GM23338 (cell line): ENCODE results near the gene PARVA. TPM values are rescaled to one million over a fixed set of nuclear protein-coding genes. Genes with fewer than 3 reads are reported as not detected.

Source experiments
- ATAC-seq: fragments of 200-7000 bp; cut with Tn5 transposase; 3 replicates; pipeline ENCODE4 v1.9.1; 2020
- DNase-seq: peaks from one replicate; pipeline ENCODE4 v3.0.0-alpha.2; 2015; ENCODE audit warnings: low spot score
- H2AFZ ChIP-seq: fragments of 200-600 bp; sonication (generic); 2 replicates; pipeline ENCODE4 v1.8.0; 2016; ENCODE audit warnings: antibody characterized with exemption, mild to moderate bottlenecking, moderate library complexity
- H3F3A ChIP-seq: fragments of 200-600 bp; sonication (generic); replicated peaks from 2 replicates; pipeline ENCODE4 v1.8.0; 2017; ENCODE audit warnings: antibody characterized with exemption, mixed run types, low read depth
- H3K27ac ChIP-seq: fragments of 200-600 bp; sonication (generic); 2 replicates; pipeline ENCODE4 v1.6.1; 2016; ENCODE audit warnings: low read depth
- H3K27me3 ChIP-seq: fragments of 200-600 bp; sonication (generic); 2 replicates; pipeline ENCODE4 v1.8.0; 2016; ENCODE audit warnings: mild to moderate bottlenecking, mixed run types, moderate library complexity; ENCODE audit not compliant: insufficient read depth
- H3K36me3 ChIP-seq: fragments of 200-600 bp; sonication (generic); 2 replicates; pipeline ENCODE4 v1.8.0; 2016; ENCODE audit warnings: mild to moderate bottlenecking; ENCODE audit not compliant: insufficient read depth
- H3K4me1 ChIP-seq: fragments of 200-600 bp; sonication (generic); 2 replicates; pipeline ENCODE4 v1.8.0; 2016; ENCODE audit warnings: mild to moderate bottlenecking, moderate library complexity; ENCODE audit not compliant: insufficient read depth
- H3K4me2 ChIP-seq: fragments of 200-600 bp; sonication (generic); 2 replicates; pipeline ENCODE4 v1.7.1; 2017; ENCODE audit warnings: mixed run types
- H3K4me3 ChIP-seq: fragments of 200-600 bp; sonication (generic); 2 replicates; pipeline ENCODE4 v1.6.1; 2016; ENCODE audit warnings: mixed run types
- H3K79me2 ChIP-seq: fragments of 200-600 bp; sonication (generic); replicated peaks from 2 replicates; pipeline ENCODE4 v1.8.0; 2017; ENCODE audit warnings: mild to moderate bottlenecking; ENCODE audit not compliant: insufficient read depth
- H3K9me2 ChIP-seq: fragments of 200-600 bp; sonication (generic); 2 replicates; pipeline ENCODE4 v1.8.0; 2017; ENCODE audit not compliant: insufficient read depth
- H4K20me1 ChIP-seq: fragments of 200-600 bp; sonication (generic); replicated peaks from 2 replicates; pipeline ENCODE4 v1.8.0; 2017; ENCODE audit warnings: mild to moderate bottlenecking; ENCODE audit not compliant: insufficient read depth
- H3K27ac Mint-ChIP-seq: 2 replicates; pipeline ENCODE4 v1.8.0; 2020; ENCODE audit warnings: inconsistent platforms, mild to moderate bottlenecking, moderate library complexity, mixed read lengths
- H3K27me3 Mint-ChIP-seq: 3 replicates; pipeline ENCODE4 v1.8.0; 2022; ENCODE audit warnings: low read depth, mild to moderate bottlenecking, moderate library complexity, mixed read lengths, inconsistent platforms; ENCODE audit not compliant: insufficient read depth, poor library complexity
- H3K36me3 Mint-ChIP-seq: 3 replicates; pipeline ENCODE4 v1.8.0; 2021; ENCODE audit warnings: low read depth, mild to moderate bottlenecking, inconsistent platforms, moderate library complexity, mixed read lengths
- H3K4me1 Mint-ChIP-seq: 3 replicates; pipeline ENCODE4 v1.8.0; 2020; ENCODE audit warnings: mild to moderate bottlenecking, inconsistent platforms, mixed read lengths
- H3K4me3 Mint-ChIP-seq: 3 replicates; pipeline ENCODE4 v1.8.0; 2021; ENCODE audit warnings: moderate library complexity, mild to moderate bottlenecking, inconsistent platforms, mixed read lengths
- H3K9me3 Mint-ChIP-seq: 3 replicates; pipeline ENCODE4 v1.8.0; 2020; ENCODE audit warnings: moderate library complexity, mild to moderate bottlenecking, inconsistent platforms, mixed read lengths
- CTCF ChIP-seq, 2 experiments: fragments of 200-600 bp in 1 of 2; sonication (generic) in 1 of 2; conservative IDR thresholded peaks; 2 replicates each; pipeline versions ENCODE4 v1.5.1 to v1.6.1; 2016 to 2017; ENCODE audit warnings: antibody characterized with exemption in 2 of 2, low read depth in 2 of 2, mild to moderate bottlenecking in 2 of 2, moderate library complexity in 1 of 2
- EZH2phosphoT487 ChIP-seq: fragments of 200-600 bp; sonication (generic); IDR thresholded peaks from one replicate; pipeline ENCODE4 v1.8.1; 2018; ENCODE audit warnings: antibody characterized with exemption; ENCODE audit not compliant: unreplicated experiment
- JUNB ChIP-seq: IDR thresholded peaks from one replicate; pipeline ENCODE4 v1.6.1; 2016; ENCODE audit warnings: antibody characterized with exemption; ENCODE audit not compliant: unreplicated experiment
- NANOG ChIP-seq: IDR thresholded peaks from 2 replicates; pipeline ENCODE4 v1.6.1; 2016; ENCODE audit warnings: antibody characterized with exemption, borderline replicate concordance
- POLR2AphosphoS5 ChIP-seq: IDR thresholded peaks from 2 replicates; pipeline ENCODE4 v1.6.1; 2016; ENCODE audit warnings: antibody characterized with exemption, low read depth
- REST ChIP-seq: IDR thresholded peaks from one replicate; pipeline ENCODE4 v1.6.1; 2018; ENCODE audit warnings: antibody characterized with exemption; ENCODE audit not compliant: unreplicated experiment
- STAT1 ChIP-seq: IDR thresholded peaks from one replicate; pipeline ENCODE4 v1.6.1; 2016; ENCODE audit warnings: antibody characterized with exemption; ENCODE audit not compliant: unreplicated experiment
- ZNF114 ChIP-seq: fragments of 250-450 bp; sonication (Bioruptor Pico); IDR thresholded peaks from 2 replicates; pipeline ENCODE4 v1.5.0; 2020; ENCODE audit warnings: mild to moderate bottlenecking, moderate library complexity
- ZNF331 ChIP-seq: fragments of 250-450 bp; sonication (Bioruptor Pico); IDR thresholded peaks from 2 replicates; pipeline ENCODE4 v1.5.0; 2020; ENCODE audit warnings: low read depth, mild to moderate bottlenecking, moderate library complexity
- polyA plus RNA-seq: library from polyadenylated mRNA; unstranded; fragments of >200 nt; fragmentation: Nextera tagmentation; extraction: Ambion mirVana; gene quantifications from 2 replicates; pipeline ENCODE4 v1.2.1, GENCODE V29; 2016
- total RNA-seq: library from RNA; depleted of rRNA; stranded (reverse); fragments of >200 nt; shearing (Covaris generic); gene quantifications from 2 replicates; pipeline ENCODE4 v1.2.3, GENCODE V29; 2014
- TF ChIP-seq, protein P1 (sequence below): IDR thresholded peaks from 2 replicates; pipeline ENCODE4 v1.6.1; 2016; ENCODE audit warnings: antibody characterized with exemption
- TF ChIP-seq, protein P2 (sequence below): fragments of 250-450 bp; sonication (Bioruptor Pico); IDR thresholded peaks from 2 replicates; pipeline ENCODE4 v1.5.0; 2020; ENCODE audit warnings: mild to moderate bottlenecking, moderate library complexity

Gene PARVA
- total and polyA plus RNA-seq, 2 experiments from 2014 or later: 5.8 to 6.9 TPM

DNA sequence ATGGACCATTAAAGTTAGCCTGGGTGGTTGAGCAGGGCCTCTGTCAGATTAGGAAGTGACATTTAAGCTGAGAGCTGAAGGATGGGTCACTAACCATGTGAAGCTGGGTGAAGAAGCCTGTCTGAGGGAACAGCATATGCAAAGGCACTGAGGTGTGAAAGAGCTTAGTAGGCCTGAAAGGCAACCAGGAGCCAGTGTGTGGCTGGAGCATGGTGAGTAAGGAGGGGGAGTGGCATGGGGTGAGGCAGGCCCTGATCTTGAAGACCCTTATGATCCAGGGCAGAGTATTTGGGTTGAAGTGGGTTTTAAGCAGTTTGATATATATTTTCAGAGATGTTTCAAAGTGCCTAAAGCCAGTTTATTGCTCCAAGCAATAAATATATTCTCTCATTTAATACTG is 48.8 kb downstream of the PARVA start (continued):
- no peak for TF ChIP-seq REST
- TF ChIP-seq ZNF114 (CRISPR knock-in tag): no peak
- no peak for TF ChIP-seq STAT1
- no peak for TF ChIP-seq CTCF (conservative IDR thresholded peaks at IDR 0.05; ENCODE audit: low read depth in 2 of 2)
- no peak for TF ChIP-seq EZH2phosphoT487
- no peak for TF ChIP-seq POLR2AphosphoS5
- TF ChIP-seq, protein P1, sequence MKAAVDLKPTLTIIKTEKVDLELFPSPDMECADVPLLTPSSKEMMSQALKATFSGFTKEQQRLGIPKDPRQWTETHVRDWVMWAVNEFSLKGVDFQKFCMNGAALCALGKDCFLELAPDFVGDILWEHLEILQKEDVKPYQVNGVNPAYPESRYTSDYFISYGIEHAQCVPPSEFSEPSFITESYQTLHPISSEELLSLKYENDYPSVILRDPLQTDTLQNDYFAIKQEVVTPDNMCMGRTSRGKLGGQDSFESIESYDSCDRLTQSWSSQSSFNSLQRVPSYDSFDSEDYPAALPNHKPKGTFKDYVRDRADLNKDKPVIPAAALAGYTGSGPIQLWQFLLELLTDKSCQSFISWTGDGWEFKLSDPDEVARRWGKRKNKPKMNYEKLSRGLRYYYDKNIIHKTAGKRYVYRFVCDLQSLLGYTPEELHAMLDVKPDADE: no peak
- no peak for TF ChIP-seq ZNF331 (CRISPR knock-in tag)
- TF ChIP-seq JUNB: no peak

GRCh38 chr11:12429155-12429554 is 51.8 kb downstream of the PARVA start:
- H3K36me3 Mint-ChIP-seq: no peaks in the 10 kb centered on the region
- Histone ChIP-seq H3K4me3 (no peak overlapping the region), H3K4me2 (no peak overlapping the region), H3K9me2 (no peaks in the 10 kb centered on the region; the same call in 1 of the 2 replicates), H3K4me1 (no peaks in the 10 kb centered on the region), H3K27me3 (no peaks in the 10 kb centered on the region), H3K27ac (no peak overlapping the region), H3K36me3 (no peaks in the 10 kb centered on the region), H3F3A (no peaks in the 10 kb centered on the region), H2AFZ (no peak overlapping the region), H3K79me2 (no peaks in the 10 kb centered on the region), H4K20me1 (no peaks in the 10 kb centered on the region)
- H3K9me3 Mint-ChIP-seq: no peaks in the 10 kb centered on the region
- H3K27ac Mint-ChIP-seq: no peak overlapping the region
- peaks cover 6% of the 10 kb centered on the region for H3K4me1 Mint-ChIP-seq
- DNase-seq: no peak
- peaks cover 1% of the 10 kb centered on the region for H3K27me3 Mint-ChIP-seq
- no peak overlapping the region for H3K4me3 Mint-ChIP-seq
- ATAC-seq: no peak
- no peak for TF ChIP-seq ZNF114 (CRISPR knock-in tag)
- TF ChIP-seq POLR2AphosphoS5: no peak
- TF ChIP-seq, protein P2, sequence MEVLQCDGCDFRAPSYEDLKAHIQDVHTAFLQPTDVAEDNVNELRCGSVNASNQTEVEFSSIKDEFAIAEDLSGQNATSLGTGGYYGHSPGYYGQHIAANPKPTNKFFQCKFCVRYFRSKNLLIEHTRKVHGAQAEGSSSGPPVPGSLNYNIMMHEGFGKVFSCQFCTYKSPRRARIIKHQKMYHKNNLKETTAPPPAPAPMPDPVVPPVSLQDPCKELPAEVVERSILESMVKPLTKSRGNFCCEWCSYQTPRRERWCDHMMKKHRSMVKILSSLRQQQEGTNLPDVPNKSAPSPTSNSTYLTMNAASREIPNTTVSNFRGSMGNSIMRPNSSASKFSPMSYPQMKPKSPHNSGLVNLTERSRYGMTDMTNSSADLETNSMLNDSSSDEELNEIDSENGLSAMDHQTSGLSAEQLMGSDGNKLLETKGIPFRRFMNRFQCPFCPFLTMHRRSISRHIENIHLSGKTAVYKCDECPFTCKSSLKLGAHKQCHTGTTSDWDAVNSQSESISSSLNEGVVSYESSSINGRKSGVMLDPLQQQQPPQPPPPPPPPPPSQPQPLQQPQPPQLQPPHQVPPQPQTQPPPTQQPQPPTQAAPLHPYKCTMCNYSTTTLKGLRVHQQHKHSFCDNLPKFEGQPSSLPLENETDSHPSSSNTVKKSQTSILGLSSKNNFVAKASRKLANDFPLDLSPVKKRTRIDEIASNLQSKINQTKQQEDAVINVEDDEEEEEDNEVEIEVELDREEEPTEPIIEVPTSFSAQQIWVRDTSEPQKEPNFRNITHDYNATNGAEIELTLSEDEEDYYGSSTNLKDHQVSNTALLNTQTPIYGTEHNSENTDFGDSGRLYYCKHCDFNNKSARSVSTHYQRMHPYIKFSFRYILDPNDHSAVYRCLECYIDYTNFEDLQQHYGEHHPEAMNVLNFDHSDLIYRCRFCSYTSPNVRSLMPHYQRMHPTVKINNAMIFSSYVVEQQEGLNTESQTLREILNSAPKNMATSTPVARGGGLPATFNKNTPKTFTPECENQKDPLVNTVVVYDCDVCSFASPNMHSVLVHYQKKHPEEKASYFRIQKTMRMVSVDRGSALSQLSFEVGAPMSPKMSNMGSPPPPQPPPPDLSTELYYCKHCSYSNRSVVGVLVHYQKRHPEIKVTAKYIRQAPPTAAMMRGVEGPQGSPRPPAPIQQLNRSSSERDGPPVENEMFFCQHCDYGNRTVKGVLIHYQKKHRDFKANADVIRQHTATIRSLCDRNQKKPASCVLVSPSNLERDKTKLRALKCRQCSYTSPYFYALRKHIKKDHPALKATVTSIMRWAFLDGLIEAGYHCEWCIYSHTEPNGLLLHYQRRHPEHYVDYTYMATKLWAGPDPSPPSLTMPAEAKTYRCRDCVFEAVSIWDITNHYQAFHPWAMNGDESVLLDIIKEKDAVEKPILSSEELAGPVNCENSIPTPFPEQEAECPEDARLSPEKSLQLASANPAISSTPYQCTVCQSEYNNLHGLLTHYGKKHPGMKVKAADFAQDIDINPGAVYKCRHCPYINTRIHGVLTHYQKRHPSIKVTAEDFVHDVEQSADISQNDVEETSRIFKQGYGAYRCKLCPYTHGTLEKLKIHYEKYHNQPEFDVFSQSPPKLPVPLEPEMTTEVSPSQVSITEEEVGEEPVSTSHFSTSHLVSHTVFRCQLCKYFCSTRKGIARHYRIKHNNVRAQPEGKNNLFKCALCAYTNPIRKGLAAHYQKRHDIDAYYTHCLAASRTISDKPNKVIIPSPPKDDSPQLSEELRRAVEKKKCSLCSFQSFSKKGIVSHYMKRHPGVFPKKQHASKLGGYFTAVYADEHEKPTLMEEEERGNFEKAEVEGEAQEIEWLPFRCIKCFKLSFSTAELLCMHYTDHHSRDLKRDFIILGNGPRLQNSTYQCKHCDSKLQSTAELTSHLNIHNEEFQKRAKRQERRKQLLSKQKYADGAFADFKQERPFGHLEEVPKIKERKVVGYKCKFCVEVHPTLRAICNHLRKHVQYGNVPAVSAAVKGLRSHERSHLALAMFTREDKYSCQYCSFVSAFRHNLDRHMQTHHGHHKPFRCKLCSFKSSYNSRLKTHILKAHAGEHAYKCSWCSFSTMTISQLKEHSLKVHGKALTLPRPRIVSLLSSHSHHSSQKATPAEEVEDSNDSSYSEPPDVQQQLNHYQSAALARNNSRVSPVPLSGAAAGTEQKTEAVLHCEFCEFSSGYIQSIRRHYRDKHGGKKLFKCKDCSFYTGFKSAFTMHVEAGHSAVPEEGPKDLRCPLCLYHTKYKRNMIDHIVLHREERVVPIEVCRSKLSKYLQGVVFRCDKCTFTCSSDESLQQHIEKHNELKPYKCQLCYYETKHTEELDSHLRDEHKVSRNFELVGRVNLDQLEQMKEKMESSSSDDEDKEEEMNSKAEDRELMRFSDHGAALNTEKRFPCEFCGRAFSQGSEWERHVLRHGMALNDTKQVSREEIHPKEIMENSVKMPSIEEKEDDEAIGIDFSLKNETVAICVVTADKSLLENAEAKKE: no peak
- no peak for TF ChIP-seq JUNB
- no peak for TF ChIP-seq EZH2phosphoT487
- no peak for TF ChIP-seq NANOG
- TF ChIP-seq, protein P1: no peak
